Neutrophil (primary cell): ENCODE data around the gene GRK7.

Source experiments
- H3K27ac ChIP-seq: fragments of 200-600 bp; sonication (generic); 2 replicates; pipeline ENCODE4 v1.5.1; 2016; ENCODE audit warnings: mild to moderate bottlenecking, moderate library complexity
- H3K27me3 ChIP-seq: fragments of 200-600 bp; sonication (generic); 2 replicates; pipeline ENCODE4 v1.6.0; 2016; ENCODE audit warnings: mild to moderate bottlenecking
- H3K36me3 ChIP-seq: fragments of 200-600 bp; sonication (generic); 2 replicates; pipeline ENCODE4 v1.5.1; 2017
- H3K4me1 ChIP-seq, 2 experiments: fragments of 200-600 bp in 1 of 2; sonication (generic) in 1 of 2; 1 replicate in 1 of 2; 2 replicates in 1 of 2; pipeline versions ENCODE4 v1.5.1 to v1.6.1; 2013 to 2016; ENCODE audit warnings: low read depth in 1 of 2, low read length in 1 of 2, mild to moderate bottlenecking in 1 of 2, moderate library complexity in 1 of 2; ENCODE audit not compliant: control insufficient read depth in 1 of 2, insufficient read depth in 1 of 2
- H3K4me3 ChIP-seq, 2 experiments: fragments of 200-600 bp in 1 of 2; sonication (generic) in 1 of 2; 1 replicate in 1 of 2; 2 replicates in 1 of 2; pipeline ENCODE4 v1.5.1; 2013 to 2016; ENCODE audit warnings: low read depth in 1 of 2, low read length in 1 of 2, mild to moderate bottlenecking in 1 of 2, moderate library complexity in 1 of 2
- H3K9me3 ChIP-seq: fragments of 200-600 bp; sonication (generic); 2 replicates; pipeline ENCODE4 v1.5.1; 2016
- CTCF ChIP-seq: fragments of 200-600 bp; sonication (generic); IDR thresholded peaks from 2 replicates; pipeline ENCODE4 v1.5.1; 2016; ENCODE audit warnings: antibody characterized with exemption

The GRK7 gene

GRCh38 chr3:141724186-141724585 is 39.0 kb upstream of the GRK7 start:
- TF ChIP-seq CTCF = no peak
- Histone ChIP-seq H3K27me3 (no peaks in the 10 kb centered on the region), H3K9me3 (no peaks in the 10 kb centered on the region), H3K27ac (no peak overlapping the region), H3K4me1 (no peaks in the 10 kb centered on the region), H3K36me3 (no peaks in the 10 kb centered on the region), H3K4me3 (no peak overlapping the region)

- Histone ChIP-seq H3K27me3 (no peaks in the 10 kb centered on the region), H3K4me3 (no peak overlapping the region), H3K27ac (no peak overlapping the region), H3K9me3 (no peaks in the 10 kb centered on the region), H3K4me1 (no peaks in the 10 kb centered on the region), H3K36me3 (no peaks in the 10 kb centered on the region)
- TF ChIP-seq CTCF = no peak
Measured at GRCh38 chr3:141725036-141725435, 38.2 kb upstream of the GRK7 start.

- Histone ChIP-seq H3K27ac (no peak overlapping the region), H3K36me3 (no peaks in the 10 kb centered on the region), H3K4me3 (no peak overlapping the region), H3K27me3 (no peaks in the 10 kb centered on the region), H3K9me3 (no peaks in the 10 kb centered on the region), H3K4me1 (peaks cover 0 to 4% of the 10 kb centered on the region in 2 experiments)
- no peak for TF ChIP-seq CTCF
Measured at GRCh38 chr3:141726483-141726882, 36.7 kb upstream of the GRK7 start.

- TF ChIP-seq CTCF = no peak
- Histone ChIP-seq H3K4me1 (peaks cover 0 to 4% of the 10 kb centered on the region in 2 experiments), H3K27me3 (no peaks in the 10 kb centered on the region), H3K27ac (no peak overlapping the region), H3K4me3 (no peak overlapping the region), H3K36me3 (no peaks in the 10 kb centered on the region), H3K9me3 (no peaks in the 10 kb centered on the region)
Measured at GRCh38 chr3:141728355-141728892, 34.8 kb upstream of the GRK7 start.

GRCh38 chr3:141729240-141729639 is 34.0 kb upstream of the GRK7 start:
- no peak for TF ChIP-seq CTCF
- Histone ChIP-seq H3K36me3 (no peaks in the 10 kb centered on the region), H3K27ac (no peak overlapping the region), H3K9me3 (no peaks in the 10 kb centered on the region), H3K27me3 (no peaks in the 10 kb centered on the region), H3K4me3 (no peak overlapping the region), H3K4me1 (peaks cover 5 to 11% of the 10 kb centered on the region in 2 experiments)

GRCh38 chr3:141735176-141735575 is 28.0 kb upstream of the GRK7 start:
- TF ChIP-seq CTCF = no peak
- Histone ChIP-seq H3K27ac (no peak overlapping the region), H3K9me3 (no peaks in the 10 kb centered on the region), H3K27me3 (no peaks in the 10 kb centered on the region), H3K36me3 (no peaks in the 10 kb centered on the region), H3K4me3 (no peak overlapping the region), H3K4me1 (peaks cover 29 to 39% of the 10 kb centered on the region in 2 experiments)
